B cell (primary cell): ENCODE results near the gene VIPR2.

Source experiments
- CTCF ChIP-seq: fragments of 200-600 bp; IDR thresholded peaks from one replicate; pipeline ENCODE4 v1.8.0; 2022; ENCODE audit warnings: antibody characterized with exemption, mild to moderate bottlenecking
- EZH2 ChIP-seq: IDR thresholded peaks from 2 replicates; pipeline ENCODE4 v1.6.1; 2012; ENCODE audit warnings: borderline replicate concordance, low read depth, mild to moderate bottlenecking, moderate library complexity, low read length; ENCODE audit not compliant: insufficient read depth, poor library complexity, severe bottlenecking

GRCh38 chr7:159169391-159169790 is 24.7 kb upstream of the VIPR2 start:
- TF ChIP-seq CTCF, result no peak
- no peak for TF ChIP-seq EZH2
